NCI-H2196 treated with DMSO at 0.1 percent for 48 hours (cell line): ENCODE measurements around the gene SLC12A7.
"Not testable (repeated sequence)": the region's sequence is repeated elsewhere in the genome, so short reads cannot be mapped to it uniquely, and the experiment has no call there.

ENCODE experiments used
- DNase-seq: peaks from one replicate; lab custom pipeline; 2025; ENCODE audit not compliant: unreplicated experiment; lab: John Stamatoyannopoulos, UW

The SLC12A7 gene

DNA sequence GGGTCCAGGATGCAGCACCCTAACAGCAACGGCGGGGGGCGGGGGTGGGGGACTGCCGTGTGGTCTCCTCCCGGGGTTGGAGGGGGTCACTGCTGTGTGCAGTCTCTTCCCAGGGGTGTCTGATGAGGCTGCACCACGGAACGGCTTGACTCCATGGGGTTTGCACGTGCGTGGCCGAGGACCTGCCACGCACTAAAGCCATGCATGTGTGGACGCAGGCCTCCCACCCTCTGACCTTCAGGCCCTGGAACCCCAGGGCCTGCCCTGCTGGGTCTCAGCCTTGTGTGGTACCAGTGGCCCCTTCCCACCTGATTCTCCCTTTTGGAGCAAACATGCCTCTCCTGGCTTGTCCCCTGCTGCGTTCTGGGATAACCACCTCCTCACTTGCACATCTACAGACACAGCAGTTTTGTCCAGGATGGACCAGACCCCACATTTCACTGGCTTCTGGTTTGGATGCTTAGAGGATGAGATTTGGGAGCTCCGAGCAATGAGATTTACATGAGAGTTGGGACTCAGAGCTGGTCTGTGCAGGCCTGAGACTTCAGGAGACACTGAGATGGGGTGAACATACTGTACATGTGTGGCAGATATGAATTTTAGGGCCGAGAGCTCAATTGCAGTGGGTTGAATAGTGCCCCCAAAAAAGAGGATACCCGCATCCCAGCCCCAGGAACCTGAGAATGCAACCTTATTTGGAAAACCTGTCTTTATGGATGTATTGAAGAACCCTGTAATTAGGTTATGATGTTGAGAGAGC, 45.8 kb downstream of the SLC12A7 start:
- DNase-seq, result no peak

GRCh38 chr5:1065143-1065750, 46.6 kb downstream of the SLC12A7 start:
- DNase-seq, result no peak

DNA sequence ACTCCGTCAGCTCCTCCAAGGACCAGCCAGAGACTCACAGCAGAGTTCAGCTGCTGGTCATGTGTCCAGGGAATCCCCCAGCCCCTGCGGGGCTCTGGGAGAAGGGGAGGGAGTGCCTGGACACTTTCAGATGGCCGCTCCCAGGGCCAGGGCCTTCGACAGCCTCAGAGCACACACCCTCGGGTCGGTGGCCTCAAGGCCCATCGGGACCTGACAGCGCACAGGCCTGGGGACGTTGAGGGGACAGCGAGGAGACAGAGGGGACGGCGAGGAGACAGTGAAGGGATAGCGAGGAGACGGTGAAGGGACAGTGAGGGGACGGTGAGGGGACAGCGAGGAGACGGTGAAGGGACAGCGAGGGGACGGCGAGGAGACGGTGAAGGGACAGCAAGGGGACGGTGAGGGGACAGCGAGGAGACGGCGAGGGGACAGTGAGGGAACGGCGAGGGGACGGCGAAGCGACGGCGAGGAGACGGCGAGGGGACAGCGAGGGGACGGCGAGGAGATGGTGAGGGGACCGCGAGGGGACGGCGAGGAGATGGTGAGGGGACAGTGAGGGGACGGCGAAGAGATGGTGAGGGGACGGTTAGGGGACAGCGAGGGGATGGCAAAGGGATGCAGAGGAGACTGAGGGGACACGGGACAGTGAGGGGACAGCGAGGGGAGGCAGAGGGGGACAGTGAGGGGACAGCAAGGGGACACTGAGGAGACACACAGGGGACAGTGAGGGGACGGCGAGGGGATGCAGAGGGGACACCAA, 47.3 kb downstream of the SLC12A7 start:
- no peak for DNase-seq

DNA sequence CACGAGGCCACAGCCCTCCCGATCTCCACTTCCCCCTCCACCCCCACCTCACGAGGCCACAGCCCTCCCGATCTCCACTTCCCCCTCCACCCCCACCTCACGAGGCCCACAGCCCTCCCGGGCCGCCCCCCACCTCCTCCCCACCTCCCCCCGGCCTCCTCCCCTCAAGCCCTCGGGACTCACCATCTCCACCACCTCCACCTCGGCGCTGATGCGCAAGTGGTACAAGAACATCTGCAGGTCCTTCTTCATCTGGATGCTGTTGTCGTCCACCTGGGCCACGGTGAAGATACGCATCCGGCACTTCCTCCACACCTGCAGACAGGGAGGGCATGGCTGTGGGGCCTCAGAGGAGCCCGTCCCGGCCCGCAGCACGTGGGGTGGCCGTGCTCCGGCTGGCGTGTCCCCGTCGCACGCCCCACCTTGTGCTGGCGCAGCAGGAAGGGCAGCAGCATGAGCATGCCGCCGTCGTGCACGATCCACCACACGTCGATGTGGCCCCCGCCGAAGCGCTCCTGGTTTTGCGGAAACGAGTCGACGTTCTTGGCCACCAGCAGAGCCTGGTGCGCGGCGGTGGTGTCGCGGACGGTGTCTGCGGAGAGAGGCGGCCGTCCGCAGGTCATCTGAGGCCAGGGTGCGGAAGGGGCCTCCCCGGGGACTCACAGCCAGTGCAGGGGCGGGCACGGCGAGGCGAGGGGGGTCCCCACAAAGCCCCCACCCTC, 48.0 kb downstream of the SLC12A7 start:
- DNase-seq, result no peak

- DNase-seq, result no peak
Observed at GRCh38 chr5:1062761-1063568, 48.9 kb downstream of the SLC12A7 start.

DNA sequence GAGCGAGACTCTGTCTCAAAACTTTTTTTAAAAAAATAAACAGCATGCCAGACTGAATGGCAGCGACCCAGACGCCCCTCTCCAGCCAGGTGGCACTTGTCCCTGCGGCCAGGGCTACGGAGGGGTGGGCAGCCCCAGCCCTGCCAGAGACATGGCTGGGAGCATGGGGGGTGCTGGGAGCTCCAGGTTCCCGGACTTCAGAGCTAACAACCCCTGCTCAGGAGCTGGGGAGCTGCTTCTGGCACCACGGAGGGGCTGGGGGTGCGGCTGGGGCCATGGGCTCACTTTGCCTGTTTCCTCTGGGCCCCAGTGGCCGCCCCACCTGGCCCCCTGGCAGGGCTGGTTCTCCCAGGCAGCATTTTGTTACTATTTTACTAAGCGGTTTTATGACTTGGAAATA, 49.9 kb downstream of the SLC12A7 start:
- DNase-seq, result no peak

- not testable (repeated sequence) for DNase-seq
Observed at GRCh38 chr5:1061292-1061691, 50.6 kb downstream of the SLC12A7 start.

- no peak for DNase-seq
Observed at GRCh38 chr5:1060535-1060981, 51.3 kb downstream of the SLC12A7 start.

- no peak for DNase-seq
Observed at GRCh38 chr5:1059884-1060263, 52.0 kb downstream of the SLC12A7 start.

- no peak for DNase-seq
Observed at GRCh38 chr5:1058988-1059883, 52.6 kb downstream of the SLC12A7 start.

GRCh38 chr5:1058083-1058945, 53.5 kb downstream of the SLC12A7 start:
- DNase-seq, result no peak

DNA sequence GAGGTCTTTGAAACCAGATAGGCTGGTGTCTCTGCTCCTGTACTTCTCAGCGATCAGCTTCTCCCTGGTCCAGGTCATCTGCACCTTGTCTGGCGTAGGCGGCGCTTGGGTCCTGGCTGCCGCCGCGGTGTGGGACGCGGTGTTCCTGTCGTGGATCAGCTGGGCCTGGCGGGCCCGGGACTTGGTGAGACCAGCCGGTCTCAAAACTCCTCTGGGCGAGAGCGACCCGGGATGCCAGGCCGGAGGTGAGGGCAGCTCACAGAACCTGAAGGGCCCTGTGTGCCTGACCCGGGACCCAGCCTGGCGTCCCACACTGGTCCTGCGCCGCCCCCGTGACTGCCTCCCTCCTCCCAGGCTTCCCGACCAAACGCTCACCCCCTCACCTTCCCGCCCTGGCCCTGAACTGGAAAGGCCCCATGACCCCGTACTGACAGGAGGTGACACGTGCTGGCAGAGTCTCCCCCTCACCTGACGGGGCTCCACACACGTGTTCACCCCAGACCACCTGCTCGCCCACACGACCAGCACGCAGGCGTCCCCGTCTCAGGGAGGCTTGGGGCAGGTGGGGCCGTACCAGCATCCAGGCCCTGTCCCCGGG, 54.3 kb downstream of the SLC12A7 start:
- no peak for DNase-seq

GRCh38 chr5:1056611-1057484, 55.0 kb downstream of the SLC12A7 start:
- no peak for DNase-seq

GRCh38 chr5:1055896-1056610, 55.8 kb downstream of the SLC12A7 start:
- DNase-seq, result no peak

DNA sequence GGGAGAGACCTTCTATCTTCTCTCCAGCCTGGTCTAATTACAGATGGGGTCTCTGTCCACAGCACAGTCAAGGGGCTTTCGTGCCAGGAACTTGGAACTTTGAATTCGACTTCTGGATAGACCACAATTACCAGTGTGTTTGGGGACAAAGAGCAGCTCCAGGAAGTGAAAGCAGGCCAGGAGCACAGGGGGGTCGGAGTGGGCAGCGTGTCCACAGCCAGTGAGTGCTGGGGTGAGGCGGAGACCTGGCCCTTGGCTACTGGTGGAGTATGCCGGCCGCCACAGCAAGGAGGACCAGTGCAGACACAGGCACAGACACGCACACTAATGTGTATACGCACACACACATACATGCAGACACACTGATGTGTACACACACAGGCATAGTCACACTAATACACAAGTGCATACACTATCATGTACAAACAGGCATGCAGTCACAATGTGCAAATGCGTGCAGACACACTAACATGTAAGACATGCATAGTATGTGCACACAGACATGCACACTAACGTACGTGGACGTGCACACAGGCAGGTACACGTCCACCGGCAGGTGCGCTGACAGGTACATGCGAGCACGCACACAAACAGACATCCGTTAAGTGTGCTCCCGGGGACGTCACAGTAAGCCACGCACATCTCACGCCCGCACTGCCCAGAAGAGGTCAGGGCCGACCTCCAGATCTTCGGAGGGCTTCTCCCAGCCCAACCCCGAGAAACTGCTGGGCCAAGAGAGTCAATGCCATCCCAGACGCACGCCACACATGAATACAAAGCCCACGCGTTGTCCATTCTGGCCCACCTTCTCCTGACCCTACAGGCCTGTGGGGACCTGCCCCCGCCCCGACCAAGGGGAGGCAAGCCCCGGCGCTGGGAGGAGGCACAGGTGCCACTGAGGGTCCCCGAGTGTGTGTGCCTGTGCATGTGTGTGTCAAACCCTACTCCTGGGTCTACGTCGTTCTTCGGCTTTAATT, 56.8 kb downstream of the SLC12A7 start:
- DNase-seq, result no peak
